GM19397 (cell line): ENCODE data around the gene MTCL1.
A peak's percentile ranks its signal among the peaks of the same experiment; 100 is the strongest.

ENCODE experiments used
- ATAC-seq: cut with Tn5 transposase; IDR thresholded peaks from one replicate; pipeline ENCODE4 v1.9.1; 2021; ENCODE audit warnings: mild to moderate bottlenecking, moderate library complexity; ENCODE audit not compliant: unreplicated experiment

The MTCL1 gene

DNA sequence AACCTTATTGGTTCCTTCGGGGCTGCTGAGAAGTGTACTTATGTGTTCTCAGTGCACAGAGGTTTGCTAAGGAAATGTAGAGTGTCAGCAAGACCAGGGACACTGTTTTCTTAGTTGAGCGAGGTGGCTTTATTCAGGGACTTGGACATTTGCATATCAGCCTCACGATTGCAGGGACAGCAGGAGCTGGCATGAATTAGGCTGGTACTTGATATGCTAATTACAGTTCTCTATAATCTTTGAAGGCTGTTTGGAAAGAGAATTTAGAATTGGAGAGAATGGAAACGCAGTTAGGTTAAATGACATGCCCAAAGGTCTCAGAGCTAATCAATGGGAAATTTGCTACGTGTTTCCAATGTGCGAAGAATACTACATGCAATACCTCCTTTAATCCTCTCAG, 18.7 kb upstream of the MTCL1 start:
- ATAC-seq = no peak

DNA sequence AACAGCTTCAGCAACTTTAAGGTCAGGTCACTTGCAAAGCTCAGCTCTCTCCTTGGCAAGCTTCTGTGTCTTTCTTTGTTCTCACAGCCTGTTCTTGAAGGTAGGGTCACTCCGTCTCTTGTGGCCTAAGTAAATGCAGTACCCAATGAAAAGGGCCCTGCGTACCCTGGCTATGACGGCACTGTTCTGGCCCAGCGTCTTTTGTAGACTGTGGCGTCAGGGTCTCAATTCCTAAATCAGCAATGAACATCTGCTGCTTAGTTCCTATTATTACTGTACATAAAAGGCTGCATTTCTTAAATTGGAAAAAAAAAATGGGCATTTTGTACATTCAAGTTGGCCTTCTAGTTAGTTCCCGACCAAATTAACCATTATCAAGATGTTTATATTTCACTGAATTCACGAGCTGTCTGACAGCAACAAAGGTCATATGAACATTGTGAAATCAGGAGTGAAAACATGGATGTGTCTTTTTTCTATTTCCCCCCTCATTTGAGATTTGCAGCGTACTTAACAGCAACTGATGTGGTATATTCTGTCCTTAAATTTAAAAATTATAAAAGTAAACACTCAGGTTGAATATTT, 17.0 kb upstream of the MTCL1 start:
- no peak for ATAC-seq

DNA sequence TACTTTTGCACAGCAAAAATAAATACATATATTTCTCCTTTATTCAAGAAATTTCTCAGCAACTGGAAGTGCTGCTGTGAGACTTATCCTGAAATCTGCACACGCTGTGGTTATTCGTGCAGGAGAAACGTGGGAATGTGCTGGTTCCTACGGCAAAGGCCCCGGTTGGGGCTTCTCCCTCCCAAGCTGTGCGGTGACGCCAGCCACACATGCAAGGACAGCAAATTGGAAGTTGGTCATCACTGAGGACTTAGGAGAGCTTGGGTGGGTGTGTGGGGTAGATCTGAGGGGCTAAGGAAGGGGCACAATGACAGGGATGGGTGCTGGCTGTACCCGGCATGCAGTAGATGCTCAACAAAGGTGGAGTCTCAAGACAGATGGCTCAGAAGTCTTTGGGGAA, 16.5 kb upstream of the MTCL1 start:
- ATAC-seq = no peak

DNA sequence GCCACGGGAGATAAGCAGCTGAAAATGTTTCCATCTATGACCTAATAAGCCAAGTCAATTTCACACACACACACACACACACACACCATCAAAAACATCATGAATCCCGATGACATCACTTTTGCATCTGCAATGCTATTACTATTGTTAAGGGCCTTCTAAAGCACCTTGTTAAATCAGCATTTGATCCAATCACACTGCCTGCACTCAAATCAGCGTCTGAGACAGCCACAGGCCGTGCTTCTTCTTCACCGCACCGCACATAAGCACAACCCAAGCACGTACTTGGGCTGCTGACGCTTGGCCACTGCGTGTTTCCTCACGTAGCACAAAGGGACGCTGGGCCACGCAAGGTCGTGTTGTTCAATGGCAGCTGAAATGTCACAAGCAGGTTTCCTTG, 15.8 kb upstream of the MTCL1 start:
- ATAC-seq = no peak

DNA sequence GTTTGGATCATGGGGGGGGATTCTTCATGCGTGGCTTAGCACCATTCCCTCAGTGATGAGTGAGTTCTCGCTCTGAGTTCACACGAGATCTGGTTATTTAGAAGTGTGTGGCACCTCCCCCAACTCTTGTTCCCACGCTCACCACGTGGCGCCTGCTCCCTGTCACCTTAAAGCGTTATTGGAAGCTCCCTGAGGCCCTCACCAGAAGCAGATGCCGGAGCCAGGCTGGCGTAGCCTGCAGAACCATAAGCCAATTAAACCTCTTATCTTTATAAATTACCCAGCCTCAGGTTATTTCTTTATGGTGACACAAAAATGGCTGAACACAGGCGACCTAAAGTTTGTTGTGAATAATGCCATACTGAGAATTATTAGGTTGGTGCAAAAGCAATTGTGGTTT, 10.5 kb upstream of the MTCL1 start:
- ATAC-seq = no peak

DNA sequence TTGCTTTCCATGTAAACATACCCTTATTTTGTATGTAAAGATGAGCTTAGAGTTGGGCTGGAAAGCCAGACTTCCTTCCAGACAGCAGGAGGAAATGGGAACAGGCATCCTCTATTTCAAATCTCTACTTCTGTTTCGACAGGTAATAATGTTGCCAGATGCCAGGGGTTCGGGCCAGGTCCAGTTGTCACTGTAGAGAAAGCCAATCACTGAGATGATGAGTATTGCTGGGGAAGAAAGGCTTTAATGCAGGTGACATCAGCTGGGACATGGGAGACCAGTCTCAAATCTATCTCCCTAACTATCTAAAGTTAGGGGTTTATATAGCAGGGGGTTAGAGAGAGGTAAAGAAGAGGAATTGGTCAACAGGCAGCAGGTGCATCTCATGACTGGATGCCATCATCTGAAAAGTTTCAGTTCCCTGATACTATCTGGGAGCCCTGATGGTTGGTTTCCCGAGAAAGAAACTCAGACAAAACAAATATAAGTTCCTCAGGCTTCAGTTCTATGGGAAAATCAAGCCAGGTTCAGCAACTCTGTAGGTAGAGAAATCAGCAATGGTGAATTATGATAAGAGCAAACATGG, 9.3 kb upstream of the MTCL1 start:
- no peak for ATAC-seq

- no peak for ATAC-seq
These were observed 8.6 kb upstream of the MTCL1 start for GRCh38 chr18:8696749-8697211.

DNA sequence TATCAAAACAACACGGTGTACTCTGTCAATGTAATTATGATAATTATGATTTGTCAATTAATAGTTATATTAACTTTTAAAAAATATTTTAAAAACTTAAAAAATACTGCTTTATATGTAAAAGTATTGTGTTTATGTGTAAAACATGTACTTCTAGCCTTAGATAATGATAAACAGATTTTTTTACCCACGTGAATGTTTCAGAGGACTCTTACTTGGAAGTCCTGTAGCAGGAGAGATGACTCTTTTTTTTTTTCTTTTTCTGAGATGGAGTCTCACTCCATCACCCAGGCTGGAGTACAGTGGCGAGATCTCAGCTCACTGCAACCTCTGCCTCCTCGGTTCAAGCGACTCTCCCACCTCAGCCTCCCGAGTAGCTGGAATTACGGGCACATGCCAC, 6.2 kb upstream of the MTCL1 start:
- no peak for ATAC-seq

- no peak for ATAC-seq
These were observed 5.4 kb upstream of the MTCL1 start for GRCh38 chr18:8699948-8700347.

GRCh38 chr18:8701546-8702118, 3.7 kb upstream of the MTCL1 start:
- ATAC-seq = no peak

DNA sequence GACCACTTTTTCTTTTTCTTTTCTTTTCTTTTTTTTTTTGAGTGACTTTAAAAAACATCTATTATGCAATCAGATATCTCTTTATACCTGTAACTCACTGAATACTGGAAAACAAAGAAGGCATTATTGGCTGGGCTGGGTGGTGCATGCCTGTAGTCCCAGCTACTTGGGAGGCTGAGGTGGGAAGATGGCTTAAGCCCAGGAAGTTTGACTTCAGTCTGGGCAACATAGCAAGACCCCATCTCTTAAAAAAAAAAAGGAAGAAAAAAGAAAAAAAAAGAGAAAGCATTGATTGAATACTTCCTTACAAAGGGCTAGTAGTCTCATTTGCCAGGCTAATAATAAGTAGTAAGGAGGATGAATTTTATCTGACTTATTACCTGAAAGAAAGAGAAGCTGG, 2.7 kb upstream of the MTCL1 start:
- no peak for ATAC-seq

GRCh38 chr18:8703092-8703709, 2.2 kb upstream of the MTCL1 start:
- no peak for ATAC-seq

DNA sequence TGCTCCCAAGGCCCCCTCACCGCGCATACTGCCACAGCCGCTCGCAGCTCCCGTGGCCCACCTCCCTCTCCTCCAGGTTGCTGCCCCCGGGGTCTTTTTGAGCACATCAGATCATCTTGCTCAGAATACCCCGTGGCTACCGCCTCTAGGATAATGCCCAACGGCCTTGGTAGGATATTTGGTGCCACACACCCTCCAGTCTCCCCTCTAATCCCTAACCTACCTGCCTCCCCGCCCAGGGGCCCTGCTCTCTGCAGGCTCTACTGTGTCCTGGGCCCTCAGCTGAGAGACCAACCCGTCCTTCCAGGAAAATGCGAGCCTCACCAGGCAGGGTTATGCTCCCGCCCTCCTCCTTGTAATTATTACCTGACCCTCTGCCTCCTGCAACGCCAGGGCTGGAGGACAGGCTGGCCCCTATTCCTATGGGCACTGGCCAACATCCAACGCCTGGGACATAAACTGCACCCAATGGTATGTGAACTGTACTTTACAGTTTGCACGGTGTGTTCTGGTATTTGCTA, 1.5 kb upstream of the MTCL1 start:
- no peak for ATAC-seq

GRCh38 chr18:8704361-8705237, 757 bp upstream of the MTCL1 start:
- ATAC-seq = peak; percentile 84

- peak; percentile 3 for ATAC-seq
These were observed 820 bp downstream of the MTCL1 start for GRCh38 chr18:8705961-8706790.

DNA sequence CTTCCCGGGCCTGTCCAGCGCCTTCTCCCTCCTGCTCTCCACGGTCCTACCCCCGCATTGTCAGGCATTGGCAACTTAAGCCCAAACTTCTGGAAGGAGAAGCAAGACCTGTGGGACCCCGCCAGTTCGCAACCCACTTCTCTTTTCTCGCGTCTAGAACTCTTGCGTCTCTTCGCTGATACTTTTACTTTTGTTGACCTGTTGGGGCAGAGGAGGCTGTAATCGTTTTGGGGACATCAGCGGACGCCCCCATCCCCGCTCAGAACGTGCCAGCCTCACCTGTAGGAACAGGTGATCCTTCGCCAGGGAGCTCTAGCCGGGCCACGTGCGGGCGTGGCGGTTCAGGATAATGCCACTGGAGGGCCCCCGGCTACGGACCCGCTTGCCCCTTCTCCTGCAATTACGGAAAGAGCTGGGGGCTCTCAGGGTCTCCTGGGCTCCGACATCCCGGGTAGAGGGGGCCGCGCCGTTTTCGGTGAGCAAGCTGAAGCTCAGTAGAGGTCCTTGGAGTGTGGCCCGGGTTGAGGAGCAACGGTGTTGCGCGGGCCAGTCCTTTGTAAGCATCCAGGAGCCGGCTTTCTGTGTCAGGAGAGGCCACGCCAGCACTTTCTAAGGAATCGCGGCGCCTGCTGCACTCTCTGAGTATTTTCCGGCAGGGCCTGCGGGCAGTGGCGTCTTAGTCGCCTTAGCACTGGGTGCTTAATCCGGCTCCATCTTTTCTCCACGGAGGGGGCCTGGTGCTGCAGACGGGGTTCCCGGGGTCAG, 1.6 kb downstream of the MTCL1 start:
- no peak for ATAC-seq

DNA sequence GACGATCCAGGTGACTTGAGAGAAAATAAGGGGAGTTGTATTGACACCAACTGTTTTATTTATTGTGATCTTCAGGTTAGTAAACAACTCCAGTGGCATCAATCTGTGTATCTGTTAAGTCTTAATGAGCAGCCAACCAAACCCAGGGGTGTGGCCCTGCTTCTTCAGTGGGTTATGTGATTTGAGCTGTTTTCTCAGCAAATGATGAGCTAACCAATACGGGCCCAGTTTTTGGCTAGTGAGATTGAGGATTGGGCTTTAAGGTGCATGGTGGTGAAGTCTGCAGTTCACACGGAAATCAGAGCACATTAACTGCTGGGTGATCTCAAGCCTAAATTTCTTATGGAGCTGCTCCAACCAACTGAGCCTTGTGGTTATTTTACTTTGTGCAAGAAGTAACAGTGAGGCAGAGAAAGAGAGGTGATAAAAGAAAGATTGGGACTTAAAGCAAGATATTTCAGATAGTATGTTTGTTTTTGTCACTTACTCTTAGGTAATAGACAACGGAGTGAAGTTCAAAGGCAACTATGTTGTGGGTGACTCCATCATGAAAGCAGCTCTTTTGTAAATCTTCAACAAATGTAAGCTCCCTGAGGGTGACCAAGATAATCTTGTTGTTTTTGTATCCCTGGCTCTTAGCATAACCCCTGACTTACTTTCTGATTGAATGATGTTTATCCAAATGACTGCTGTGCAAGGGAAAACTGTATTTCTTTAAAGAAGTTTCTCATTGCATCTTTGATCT, 2.4 kb downstream of the MTCL1 start:
- ATAC-seq = no peak

DNA sequence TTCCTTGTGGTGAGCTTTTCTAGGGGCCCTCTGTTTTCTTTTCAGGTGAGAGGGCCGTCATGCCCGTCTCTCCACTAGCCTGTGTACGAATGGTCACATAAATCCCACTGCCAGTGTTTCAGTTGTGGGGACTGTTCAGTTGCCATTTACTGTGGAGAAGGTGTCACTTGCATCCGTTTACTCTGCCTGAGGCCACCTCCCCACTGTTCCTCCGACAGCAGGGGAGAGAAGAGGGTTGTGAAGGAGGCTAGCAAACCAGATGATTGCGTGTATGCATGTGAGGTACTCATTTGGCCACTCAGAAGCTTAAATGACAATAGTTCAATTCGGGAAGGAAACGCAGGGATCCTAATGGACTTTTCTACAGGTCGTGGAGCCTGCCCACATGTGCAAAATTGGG, 3.3 kb downstream of the MTCL1 start:
- no peak for ATAC-seq
